GM23338 (cell line): Measurements from ENCODE around the gene CCND1. TPM values are rescaled to one million over a fixed set of nuclear protein-coding genes. Genes with fewer than 3 reads are reported as not detected.

Experiments
- ATAC-seq: fragments of 200-7000 bp; cut with Tn5 transposase; 3 replicates; pipeline ENCODE4 v1.9.1; 2020
- DNase-seq: peaks from one replicate; pipeline ENCODE4 v3.0.0-alpha.2; 2015; ENCODE audit warnings: low spot score
- H2AFZ ChIP-seq: fragments of 200-600 bp; sonication (generic); 2 replicates; pipeline ENCODE4 v1.8.0; 2016; ENCODE audit warnings: antibody characterized with exemption, mild to moderate bottlenecking, moderate library complexity
- H3F3A ChIP-seq: fragments of 200-600 bp; sonication (generic); replicated peaks from 2 replicates; pipeline ENCODE4 v1.8.0; 2017; ENCODE audit warnings: antibody characterized with exemption, mixed run types, low read depth
- H3K27ac ChIP-seq: fragments of 200-600 bp; sonication (generic); 2 replicates; pipeline ENCODE4 v1.6.1; 2016; ENCODE audit warnings: low read depth
- H3K27me3 ChIP-seq: fragments of 200-600 bp; sonication (generic); 2 replicates; pipeline ENCODE4 v1.8.0; 2016; ENCODE audit warnings: mild to moderate bottlenecking, mixed run types, moderate library complexity; ENCODE audit not compliant: insufficient read depth
- H3K36me3 ChIP-seq: fragments of 200-600 bp; sonication (generic); 2 replicates; pipeline ENCODE4 v1.8.0; 2016; ENCODE audit warnings: mild to moderate bottlenecking; ENCODE audit not compliant: insufficient read depth
- H3K4me1 ChIP-seq: fragments of 200-600 bp; sonication (generic); 2 replicates; pipeline ENCODE4 v1.8.0; 2016; ENCODE audit warnings: mild to moderate bottlenecking, moderate library complexity; ENCODE audit not compliant: insufficient read depth
- H3K4me2 ChIP-seq: fragments of 200-600 bp; sonication (generic); 2 replicates; pipeline ENCODE4 v1.7.1; 2017; ENCODE audit warnings: mixed run types
- H3K4me3 ChIP-seq: fragments of 200-600 bp; sonication (generic); 2 replicates; pipeline ENCODE4 v1.6.1; 2016; ENCODE audit warnings: mixed run types
- H3K79me2 ChIP-seq: fragments of 200-600 bp; sonication (generic); replicated peaks from 2 replicates; pipeline ENCODE4 v1.8.0; 2017; ENCODE audit warnings: mild to moderate bottlenecking; ENCODE audit not compliant: insufficient read depth
- H3K9me2 ChIP-seq: fragments of 200-600 bp; sonication (generic); 2 replicates; pipeline ENCODE4 v1.8.0; 2017; ENCODE audit not compliant: insufficient read depth
- H4K20me1 ChIP-seq: fragments of 200-600 bp; sonication (generic); replicated peaks from 2 replicates; pipeline ENCODE4 v1.8.0; 2017; ENCODE audit warnings: mild to moderate bottlenecking; ENCODE audit not compliant: insufficient read depth
- H3K27ac Mint-ChIP-seq: 2 replicates; pipeline ENCODE4 v1.8.0; 2020; ENCODE audit warnings: inconsistent platforms, mild to moderate bottlenecking, moderate library complexity, mixed read lengths
- H3K27me3 Mint-ChIP-seq: 3 replicates; pipeline ENCODE4 v1.8.0; 2022; ENCODE audit warnings: low read depth, mild to moderate bottlenecking, moderate library complexity, mixed read lengths, inconsistent platforms; ENCODE audit not compliant: insufficient read depth, poor library complexity
- H3K36me3 Mint-ChIP-seq: 3 replicates; pipeline ENCODE4 v1.8.0; 2021; ENCODE audit warnings: low read depth, mild to moderate bottlenecking, inconsistent platforms, moderate library complexity, mixed read lengths
- H3K4me1 Mint-ChIP-seq: 3 replicates; pipeline ENCODE4 v1.8.0; 2020; ENCODE audit warnings: mild to moderate bottlenecking, inconsistent platforms, mixed read lengths
- H3K4me3 Mint-ChIP-seq: 3 replicates; pipeline ENCODE4 v1.8.0; 2021; ENCODE audit warnings: moderate library complexity, mild to moderate bottlenecking, inconsistent platforms, mixed read lengths
- H3K9me3 Mint-ChIP-seq: 3 replicates; pipeline ENCODE4 v1.8.0; 2020; ENCODE audit warnings: moderate library complexity, mild to moderate bottlenecking, inconsistent platforms, mixed read lengths
- CREB1 ChIP-seq: fragments of 250-450 bp; sonication (Bioruptor Pico); IDR thresholded peaks from 2 replicates; pipeline ENCODE4 v1.5.0; 2020; ENCODE audit warnings: low read depth, mild to moderate bottlenecking, moderate library complexity
- EZH2 ChIP-seq: fragments of 200-600 bp; sonication (generic); IDR thresholded peaks from one replicate; pipeline ENCODE4 v1.8.0; 2017; ENCODE audit warnings: antibody characterized with exemption, mild to moderate bottlenecking, low read depth; ENCODE audit not compliant: unreplicated experiment
- EZH2phosphoT487 ChIP-seq: fragments of 200-600 bp; sonication (generic); IDR thresholded peaks from one replicate; pipeline ENCODE4 v1.8.1; 2018; ENCODE audit warnings: antibody characterized with exemption; ENCODE audit not compliant: unreplicated experiment
- JUNB ChIP-seq: IDR thresholded peaks from one replicate; pipeline ENCODE4 v1.6.1; 2016; ENCODE audit warnings: antibody characterized with exemption; ENCODE audit not compliant: unreplicated experiment
- NANOG ChIP-seq: IDR thresholded peaks from 2 replicates; pipeline ENCODE4 v1.6.1; 2016; ENCODE audit warnings: antibody characterized with exemption, borderline replicate concordance
- POLR2AphosphoS5 ChIP-seq: IDR thresholded peaks from 2 replicates; pipeline ENCODE4 v1.6.1; 2016; ENCODE audit warnings: antibody characterized with exemption, low read depth
- ZNF114 ChIP-seq: fragments of 250-450 bp; sonication (Bioruptor Pico); IDR thresholded peaks from 2 replicates; pipeline ENCODE4 v1.5.0; 2020; ENCODE audit warnings: mild to moderate bottlenecking, moderate library complexity
- ZNF331 ChIP-seq: fragments of 250-450 bp; sonication (Bioruptor Pico); IDR thresholded peaks from 2 replicates; pipeline ENCODE4 v1.5.0; 2020; ENCODE audit warnings: low read depth, mild to moderate bottlenecking, moderate library complexity
- long read RNA-seq: library from polyadenylated mRNA; unstranded; transcript quantifications from one replicate; pipeline ENCODE4 v2.0.0, GENCODE V29; 2020; ENCODE audit not compliant: unreplicated experiment
- polyA plus RNA-seq: library from polyadenylated mRNA; unstranded; fragments of >200 nt; fragmentation: Nextera tagmentation; extraction: Ambion mirVana; gene quantifications from 2 replicates; pipeline ENCODE4 v1.2.1, GENCODE V29; 2016
- total RNA-seq: library from RNA; depleted of rRNA; stranded (reverse); fragments of >200 nt; shearing (Covaris generic); gene quantifications from 2 replicates; pipeline ENCODE4 v1.2.3, GENCODE V29; 2014; rRNA removed
- TF ChIP-seq, protein P1 (sequence below), 2 experiments: fragments of 200-600 bp in 1 of 2; sonication (generic) in 1 of 2; conservative IDR thresholded peaks; 2 replicates each; pipeline versions ENCODE4 v1.5.1 to v1.6.1; 2016 to 2017; ENCODE audit warnings: antibody characterized with exemption in 2 of 2, low read depth in 2 of 2, mild to moderate bottlenecking in 2 of 2, moderate library complexity in 1 of 2
- TF ChIP-seq, protein P2 (sequence below): IDR thresholded peaks from 2 replicates; pipeline ENCODE4 v1.6.1; 2016; ENCODE audit warnings: antibody characterized with exemption

Gene CCND1
- total RNA-seq = 99.1 and 109 TPM in 2 replicates
- 159 and 183 TPM in 2 replicates for polyA plus RNA-seq
- long read RNA-seq, full-length matches to known transcripts = 32 of 42 reads
- long read RNA-seq, partial matches to known transcripts = 2 of 42 reads
- long read RNA-seq, other reads (novel, unspliced or antisense) = 8 of 42 reads

DNA sequence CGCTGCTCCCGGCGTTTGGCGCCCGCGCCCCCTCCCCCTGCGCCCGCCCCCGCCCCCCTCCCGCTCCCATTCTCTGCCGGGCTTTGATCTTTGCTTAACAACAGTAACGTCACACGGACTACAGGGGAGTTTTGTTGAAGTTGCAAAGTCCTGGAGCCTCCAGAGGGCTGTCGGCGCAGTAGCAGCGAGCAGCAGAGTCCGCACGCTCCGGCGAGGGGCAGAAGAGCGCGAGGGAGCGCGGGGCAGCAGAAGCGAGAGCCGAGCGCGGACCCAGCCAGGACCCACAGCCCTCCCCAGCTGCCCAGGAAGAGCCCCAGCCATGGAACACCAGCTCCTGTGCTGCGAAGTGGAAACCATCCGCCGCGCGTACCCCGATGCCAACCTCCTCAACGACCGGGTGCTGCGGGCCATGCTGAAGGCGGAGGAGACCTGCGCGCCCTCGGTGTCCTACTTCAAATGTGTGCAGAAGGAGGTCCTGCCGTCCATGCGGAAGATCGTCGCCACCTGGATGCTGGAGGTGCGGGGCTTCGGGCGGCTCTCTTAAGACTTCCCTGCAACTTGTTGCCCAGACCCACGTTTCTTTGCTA, at the start of gene CCND1:
CCND1 (plus strand) TSS at position 162 of the 587 bp plus-strand sequence; CDS start at position 320, 158 bp downstream.
- Histone ChIP-seq H3K4me3 (peak within 1 kb of the TSS; percentile 91), H3K27me3 (peaks cover 37% of the 10 kb centered on the region), H2AFZ (peak within 1 kb of the TSS; percentile 2; the same call in 1 of the 2 replicates), H4K20me1 (peaks cover 5% of the 10 kb centered on the region), H3K79me2 (peaks cover 23% of the 10 kb centered on the region), H3K4me1 (peaks cover 16% of the 10 kb centered on the region), H3F3A (peaks cover 10% of the 10 kb centered on the region; the same call in 1 of the 2 replicates), H3K9me2 (no peaks in the 10 kb centered on the region), H3K36me3 (no peaks in the 10 kb centered on the region), H3K27ac (peak within 1 kb of the TSS; percentile 87), H3K4me2 (peak within 1 kb of the TSS; percentile 94)
- ATAC-seq (peak; percentile 19), DNase-seq (peak; percentile 93)
- peak; percentile 72 for TF ChIP-seq CREB1 (CRISPR knock-in tag)
- TF ChIP-seq NANOG = no peak
- TF ChIP-seq EZH2 = no peak
- TF ChIP-seq, protein P1, sequence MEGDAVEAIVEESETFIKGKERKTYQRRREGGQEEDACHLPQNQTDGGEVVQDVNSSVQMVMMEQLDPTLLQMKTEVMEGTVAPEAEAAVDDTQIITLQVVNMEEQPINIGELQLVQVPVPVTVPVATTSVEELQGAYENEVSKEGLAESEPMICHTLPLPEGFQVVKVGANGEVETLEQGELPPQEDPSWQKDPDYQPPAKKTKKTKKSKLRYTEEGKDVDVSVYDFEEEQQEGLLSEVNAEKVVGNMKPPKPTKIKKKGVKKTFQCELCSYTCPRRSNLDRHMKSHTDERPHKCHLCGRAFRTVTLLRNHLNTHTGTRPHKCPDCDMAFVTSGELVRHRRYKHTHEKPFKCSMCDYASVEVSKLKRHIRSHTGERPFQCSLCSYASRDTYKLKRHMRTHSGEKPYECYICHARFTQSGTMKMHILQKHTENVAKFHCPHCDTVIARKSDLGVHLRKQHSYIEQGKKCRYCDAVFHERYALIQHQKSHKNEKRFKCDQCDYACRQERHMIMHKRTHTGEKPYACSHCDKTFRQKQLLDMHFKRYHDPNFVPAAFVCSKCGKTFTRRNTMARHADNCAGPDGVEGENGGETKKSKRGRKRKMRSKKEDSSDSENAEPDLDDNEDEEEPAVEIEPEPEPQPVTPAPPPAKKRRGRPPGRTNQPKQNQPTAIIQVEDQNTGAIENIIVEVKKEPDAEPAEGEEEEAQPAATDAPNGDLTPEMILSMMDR (conservative IDR thresholded peaks at IDR 0.05; ENCODE audit: low read depth in 2 of 2) = peak in 1 of 2 experiments; percentile 13; a peak in 1 of 4 replicates
- TF ChIP-seq, protein P2, sequence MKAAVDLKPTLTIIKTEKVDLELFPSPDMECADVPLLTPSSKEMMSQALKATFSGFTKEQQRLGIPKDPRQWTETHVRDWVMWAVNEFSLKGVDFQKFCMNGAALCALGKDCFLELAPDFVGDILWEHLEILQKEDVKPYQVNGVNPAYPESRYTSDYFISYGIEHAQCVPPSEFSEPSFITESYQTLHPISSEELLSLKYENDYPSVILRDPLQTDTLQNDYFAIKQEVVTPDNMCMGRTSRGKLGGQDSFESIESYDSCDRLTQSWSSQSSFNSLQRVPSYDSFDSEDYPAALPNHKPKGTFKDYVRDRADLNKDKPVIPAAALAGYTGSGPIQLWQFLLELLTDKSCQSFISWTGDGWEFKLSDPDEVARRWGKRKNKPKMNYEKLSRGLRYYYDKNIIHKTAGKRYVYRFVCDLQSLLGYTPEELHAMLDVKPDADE = peak; percentile 48; the same call in 1 of the 2 replicates
- TF ChIP-seq JUNB = peak; percentile 7
- peak; percentile 96 for TF ChIP-seq POLR2AphosphoS5
- peak within 1 kb of the TSS; percentile 89 for H3K27ac Mint-ChIP-seq
- H3K36me3 Mint-ChIP-seq = peaks cover 29% of the 10 kb centered on the region
- peaks cover 2% of the 10 kb centered on the region; the same call in 2 of the 3 replicates for H3K9me3 Mint-ChIP-seq
- H3K4me3 Mint-ChIP-seq = peak within 1 kb of the TSS; percentile 94
- peaks cover 39% of the 10 kb centered on the region for H3K27me3 Mint-ChIP-seq
- peaks cover 7% of the 10 kb centered on the region; the same call in 1 of the 3 replicates for H3K4me1 Mint-ChIP-seq

DNA sequence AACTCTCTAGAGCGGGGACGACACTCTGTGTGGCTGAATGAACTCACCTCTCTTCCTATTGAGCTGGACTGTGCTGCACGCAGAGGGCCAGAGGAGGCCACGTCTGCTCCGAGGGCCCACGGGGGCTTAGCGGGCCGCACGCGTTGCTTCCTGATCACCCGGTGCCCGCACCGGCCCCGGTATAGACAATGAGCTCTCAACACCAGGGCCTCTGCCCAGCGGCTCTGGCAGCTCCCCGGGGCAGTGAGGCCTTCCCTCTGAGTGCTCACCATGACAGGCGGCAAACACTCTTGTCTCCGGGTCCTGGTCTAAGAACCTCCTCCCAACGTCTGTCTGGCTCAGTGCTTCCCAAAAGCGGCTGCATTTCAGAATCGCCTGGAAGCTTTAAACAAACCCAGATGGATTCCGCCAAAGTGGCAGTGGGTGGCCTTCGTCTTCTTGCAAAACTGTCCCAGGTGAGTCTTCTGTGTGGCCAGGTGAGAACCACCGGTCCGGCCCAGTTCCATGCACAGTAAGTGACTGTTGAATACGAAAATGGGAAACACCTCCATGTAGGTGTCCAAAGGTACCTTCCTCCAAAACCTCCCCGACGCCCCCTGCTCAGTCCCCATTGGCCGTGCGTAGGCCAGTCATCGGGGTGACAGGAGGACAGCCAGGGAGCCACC, 47.8 kb upstream of the CCND1 start:
- no peaks in the 10 kb centered on the region for H4K20me1 ChIP-seq
- no peaks in the 10 kb centered on the region for H3K4me1 ChIP-seq
- no peaks in the 10 kb centered on the region for H3K36me3 ChIP-seq
- no peak for DNase-seq
- H3K79me2 ChIP-seq = no peaks in the 10 kb centered on the region
- H3F3A ChIP-seq = no peaks in the 10 kb centered on the region
- H3K4me1 Mint-ChIP-seq = no peaks in the 10 kb centered on the region
- H3K4me3 ChIP-seq = no peak overlapping the region
- no peak overlapping the region for H3K4me3 Mint-ChIP-seq
- H2AFZ ChIP-seq = peak overlapping the region; percentile 72; the same call in 1 of the 2 replicates
- no peak for ATAC-seq
- H3K9me3 Mint-ChIP-seq = no peaks in the 10 kb centered on the region; the same call in 2 of the 3 replicates
- H3K27ac ChIP-seq = no peak overlapping the region
- no peaks in the 10 kb centered on the region for H3K36me3 Mint-ChIP-seq
- H3K27ac Mint-ChIP-seq = no peak overlapping the region
- H3K4me2 ChIP-seq = no peak overlapping the region
- H3K27me3 Mint-ChIP-seq = no peaks in the 10 kb centered on the region
- no peaks in the 10 kb centered on the region for H3K27me3 ChIP-seq
- no peaks in the 10 kb centered on the region for H3K9me2 ChIP-seq
- TF ChIP-seq ZNF114 (CRISPR knock-in tag) = no peak
- TF ChIP-seq POLR2AphosphoS5 = no peak
- no peak for TF ChIP-seq EZH2phosphoT487
- TF ChIP-seq ZNF331 (CRISPR knock-in tag) = no peak
- TF ChIP-seq, protein P1 (conservative IDR thresholded peaks at IDR 0.05; ENCODE audit: low read depth in 2 of 2) = no peak
- TF ChIP-seq CREB1 (CRISPR knock-in tag) = no peak
- TF ChIP-seq JUNB = no peak
